Renal pelvis (tissue), 12 donors: ENCODE measurements around the gene GABPA. TPM values are rescaled to one million over a fixed set of nuclear protein-coding genes. Genes with fewer than 3 reads are reported as not detected.
A peak's percentile ranks its signal among the peaks of the same experiment; 100 is the strongest.
"Not testable (repeated sequence)": the region's sequence is repeated elsewhere in the genome, so short reads cannot be mapped to it uniquely, and the experiment has no call there.

Experiments
- DNase-seq: peaks from one replicate; pipeline ENCODE4 v3.0.0-alpha.2; 2013
- long read RNA-seq, 16 experiments: transcript quantifications; one replicate each; lab custom pipeline, GENCODE V29; 2026
- polyA plus RNA-seq, 3 donors: library from polyadenylated mRNA; unstranded; fragments of 120-200 nt; gene quantifications; one replicate each; pipeline ENCODE4 v1.2.1, GENCODE V29; 2013; ENCODE audit not compliant: insufficient read length in 3 of 3

Gene GABPA
- polyA plus RNA-seq, result 10 to 100 TPM; 37.2 to 43.4 (median 39.8) TPM
- long read RNA-seq, donor 1, full-length matches to known transcripts, result 8 of 8 reads
- long read RNA-seq, donor 1, partial matches to known transcripts, result 0 of 8 reads
- long read RNA-seq, donor 1, other reads (novel, unspliced or antisense), result 0 of 8 reads
- long read RNA-seq, donor 2, full-length matches to known transcripts, result 13 of 13 reads
- long read RNA-seq, donor 2, partial matches to known transcripts, result 0 of 13 reads
- long read RNA-seq, donor 2, other reads (novel, unspliced or antisense), result 0 of 13 reads
- long read RNA-seq, donor 3, full-length matches to known transcripts, result 8 of 8 reads
- long read RNA-seq, donor 3, partial matches to known transcripts, result 0 of 8 reads
- long read RNA-seq, donor 3, other reads (novel, unspliced or antisense), result 0 of 8 reads
- long read RNA-seq, donor 4, full-length matches to known transcripts, result 6 of 6 reads
- long read RNA-seq, donor 4, partial matches to known transcripts, result 0 of 6 reads
- long read RNA-seq, donor 4, other reads (novel, unspliced or antisense), result 0 of 6 reads
- long read RNA-seq, donor 5, full-length matches to known transcripts, result 9 of 9 reads
- long read RNA-seq, donor 5, partial matches to known transcripts, result 0 of 9 reads
- long read RNA-seq, donor 5, other reads (novel, unspliced or antisense), result 0 of 9 reads
- long read RNA-seq, donor 6, full-length matches to known transcripts, result 13 of 13 reads
- long read RNA-seq, donor 6, partial matches to known transcripts, result 0 of 13 reads
- long read RNA-seq, donor 6, other reads (novel, unspliced or antisense), result 0 of 13 reads
- long read RNA-seq, donor 7, full-length matches to known transcripts, result 16 of 16 reads
- long read RNA-seq, donor 7, partial matches to known transcripts, result 0 of 16 reads
- long read RNA-seq, donor 7, other reads (novel, unspliced or antisense), result 0 of 16 reads
- long read RNA-seq, donor 8, full-length matches to known transcripts, result 7 of 7 reads
- long read RNA-seq, donor 8, partial matches to known transcripts, result 0 of 7 reads
- long read RNA-seq, donor 8, other reads (novel, unspliced or antisense), result 0 of 7 reads
- long read RNA-seq, donor 9, full-length matches to known transcripts, result 13 of 13 reads
- long read RNA-seq, donor 9, partial matches to known transcripts, result 0 of 13 reads
- long read RNA-seq, donor 9, other reads (novel, unspliced or antisense), result 0 of 13 reads
- long read RNA-seq, donor 10, full-length matches to known transcripts, result 7 of 7 reads
- long read RNA-seq, donor 10, partial matches to known transcripts, result 0 of 7 reads
- long read RNA-seq, donor 10, other reads (novel, unspliced or antisense), result 0 of 7 reads
- long read RNA-seq, donor 11, full-length matches to known transcripts, result 6 of 6 reads
- long read RNA-seq, donor 11, partial matches to known transcripts, result 0 of 6 reads
- long read RNA-seq, donor 11, other reads (novel, unspliced or antisense), result 0 of 6 reads
- long read RNA-seq, donor 12, full-length matches to known transcripts, result 12 of 12 reads
- long read RNA-seq, donor 12, partial matches to known transcripts, result 0 of 12 reads
- long read RNA-seq, donor 12, other reads (novel, unspliced or antisense), result 0 of 12 reads
- long read RNA-seq, donor 13, full-length matches to known transcripts, result 4 of 4 reads
- long read RNA-seq, donor 13, partial matches to known transcripts, result 0 of 4 reads
- long read RNA-seq, donor 13, other reads (novel, unspliced or antisense), result 0 of 4 reads
- long read RNA-seq, donor 14, full-length matches to known transcripts, result 20 of 20 reads
- long read RNA-seq, donor 14, partial matches to known transcripts, result 0 of 20 reads
- long read RNA-seq, donor 14, other reads (novel, unspliced or antisense), result 0 of 20 reads
- long read RNA-seq, donor 15, full-length matches to known transcripts, result 10 of 10 reads
- long read RNA-seq, donor 15, partial matches to known transcripts, result 0 of 10 reads
- long read RNA-seq, donor 15, other reads (novel, unspliced or antisense), result 0 of 10 reads
- long read RNA-seq, donor 16, full-length matches to known transcripts, result 17 of 17 reads
- long read RNA-seq, donor 16, partial matches to known transcripts, result 0 of 17 reads
- long read RNA-seq, donor 16, other reads (novel, unspliced or antisense), result 0 of 17 reads

DNA sequence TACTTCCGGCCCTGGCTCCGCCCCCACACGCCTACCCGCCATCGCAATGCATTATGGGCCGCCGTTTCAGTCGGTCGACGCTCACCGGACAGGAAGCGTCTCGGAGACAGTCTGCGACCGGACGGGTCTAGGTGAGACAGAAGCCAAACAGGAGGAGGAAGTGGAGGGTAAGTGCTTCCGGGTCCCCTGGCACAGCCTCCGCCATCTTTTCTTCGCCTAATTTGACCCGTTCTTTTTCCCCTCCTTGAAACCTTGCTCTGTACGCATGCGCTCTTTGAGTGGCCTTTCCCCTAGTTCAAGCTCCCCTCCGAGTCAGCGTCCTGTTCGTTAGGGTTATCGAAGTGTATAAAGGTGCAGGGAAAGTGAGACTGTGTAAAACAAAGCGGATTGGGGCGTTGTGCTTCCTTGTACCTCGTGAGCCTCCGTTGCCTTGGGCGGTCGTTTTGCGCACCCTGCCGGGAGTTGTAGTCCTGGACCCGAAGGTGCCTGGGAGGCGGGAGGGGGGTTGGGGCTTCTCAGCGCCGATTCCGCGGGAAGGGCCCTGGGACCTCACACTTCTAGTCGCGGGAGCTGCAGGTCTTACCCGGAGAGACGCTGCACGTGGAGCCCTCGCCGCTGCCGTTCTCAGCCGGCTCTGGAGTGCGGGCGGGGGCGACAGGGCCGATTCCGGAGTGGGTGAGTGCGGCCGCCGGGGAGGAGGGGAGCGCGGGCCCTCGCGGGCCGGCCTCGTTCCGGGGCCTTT is at the start of gene GABPA, which contains the start of gene ATP5PF:
Gene GABPA (plus strand): TSS at position 69 of the 742 bp plus-strand sequence. CDS start 6,627 bp downstream, outside the sequence.
Gene ATP5PF (minus strand): TSS at position 1 of the 742 bp plus-strand sequence. CDS start 5,110 bp downstream, outside the sequence.
- DNase-seq, result peak; percentile 98

DNA sequence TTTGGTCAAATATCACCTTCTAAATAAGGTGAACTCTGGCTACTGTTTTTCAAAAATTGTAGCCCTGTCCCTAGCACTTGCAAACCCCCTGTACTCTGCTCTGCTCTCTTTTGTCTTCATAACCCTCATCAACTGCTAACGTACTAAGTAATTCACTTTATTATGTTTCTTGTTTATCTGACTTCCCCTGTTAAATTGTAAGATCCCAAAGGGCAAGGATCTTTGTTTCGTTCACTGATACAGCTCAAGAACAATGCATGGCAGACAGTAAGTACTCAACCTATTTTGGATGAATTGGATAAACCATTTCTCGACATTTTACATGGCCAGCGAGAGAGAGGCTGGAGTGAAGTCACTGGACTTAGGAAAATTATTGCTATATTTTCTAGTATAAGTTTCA is 47.0 kb upstream of the GABPA start:
- no peak for DNase-seq

DNA sequence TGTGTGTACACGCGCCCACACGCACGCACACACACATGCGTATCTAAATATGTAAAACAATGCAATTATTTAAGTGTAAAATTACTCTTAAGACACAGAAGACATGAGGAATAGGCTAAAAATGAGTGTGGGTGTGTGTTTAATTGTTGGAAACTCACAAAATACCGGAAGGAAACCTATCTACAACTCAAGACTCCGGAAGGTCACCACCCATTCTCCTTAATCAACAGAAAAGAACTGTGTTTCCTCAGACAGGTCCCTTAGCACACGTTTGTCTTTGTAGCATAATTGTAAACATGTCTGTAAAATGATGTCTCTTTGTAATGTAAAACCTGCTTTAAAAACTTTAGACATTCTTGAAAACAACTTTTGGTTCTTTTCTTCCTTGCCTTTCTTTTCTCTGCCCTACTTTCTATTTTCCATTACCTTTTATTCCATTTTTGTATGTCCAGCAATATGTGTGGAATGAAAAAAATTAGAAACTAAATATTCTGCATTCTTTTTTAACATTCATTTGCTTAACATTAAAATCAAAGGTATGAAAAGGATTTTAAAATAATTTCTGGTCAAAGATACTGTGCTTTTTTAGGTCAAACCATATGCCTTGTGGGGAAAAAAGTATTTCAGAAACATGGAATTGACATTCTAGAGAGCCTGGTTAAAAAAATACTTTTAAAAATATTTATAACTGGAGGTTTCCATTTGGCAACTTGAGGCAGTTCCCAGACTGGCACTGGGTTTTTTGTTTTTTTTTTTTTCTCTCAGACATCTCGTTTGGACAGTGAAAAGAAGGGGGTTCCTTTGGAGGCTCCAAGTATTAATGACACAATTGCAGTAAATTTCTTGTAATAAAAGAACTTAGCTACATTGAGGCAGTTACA is 46.3 kb upstream of the GABPA start:
- DNase-seq, result peak; percentile 9

DNA sequence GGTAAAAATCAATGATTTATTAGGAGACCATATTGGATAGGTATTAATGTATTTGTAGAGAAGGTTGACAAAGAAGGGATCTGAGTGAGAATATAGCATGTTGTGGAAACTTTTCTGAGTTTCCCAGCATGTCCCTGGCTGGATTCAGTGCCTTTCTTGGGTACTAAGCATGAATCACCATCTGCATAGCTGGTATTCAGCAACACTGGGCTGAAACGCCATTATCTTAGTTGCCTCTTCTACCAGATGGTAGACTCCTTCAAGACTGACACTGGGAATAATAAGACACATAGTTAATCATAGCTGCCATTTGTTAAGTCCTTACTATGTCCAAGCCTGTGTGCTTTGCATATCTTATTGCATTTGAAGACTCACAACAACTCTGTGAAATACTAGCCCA is 45.5 kb upstream of the GABPA start:
- no peak for DNase-seq

DNA sequence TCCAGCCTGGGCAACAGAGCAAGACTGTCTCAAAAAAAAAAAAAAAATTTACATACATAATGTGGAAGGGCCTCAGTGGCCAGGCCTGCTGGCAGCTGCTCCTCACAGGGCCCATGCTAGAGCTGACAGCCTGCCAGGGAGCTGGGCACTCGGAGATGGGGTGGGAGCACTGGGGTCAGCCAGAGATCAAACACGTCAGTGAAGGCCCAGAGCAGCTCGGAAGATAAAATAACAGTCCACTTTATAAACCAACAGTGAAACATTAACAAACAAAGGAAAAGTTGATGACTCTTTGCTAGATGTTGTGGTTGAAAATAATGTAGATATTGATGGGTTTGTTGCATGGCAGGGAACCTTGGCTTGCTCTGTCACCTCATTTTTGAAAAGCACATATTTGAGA is 42.8 kb upstream of the GABPA start:
- no peak for DNase-seq

DNA sequence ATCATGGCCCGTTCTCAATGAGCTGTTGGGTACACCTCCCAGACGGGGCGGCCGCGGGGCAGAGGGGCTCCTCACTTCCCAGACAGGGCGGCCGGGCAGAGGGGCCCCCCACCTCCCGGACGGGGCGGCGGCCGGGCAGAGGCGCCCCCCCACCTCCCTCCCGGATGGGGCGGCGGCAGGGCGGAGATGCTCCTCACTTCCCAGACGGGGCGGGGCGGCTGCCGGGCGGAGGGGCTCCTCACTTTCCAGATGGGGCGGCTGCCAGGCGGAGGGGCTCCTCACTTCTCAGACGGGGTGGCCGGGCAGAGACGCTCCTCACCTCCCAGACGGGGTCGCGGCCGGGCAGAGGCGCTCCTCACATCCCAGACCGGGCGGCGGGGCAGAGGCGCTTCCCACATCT is 39.3 kb upstream of the GABPA start:
- not testable (repeated sequence) for DNase-seq

DNA sequence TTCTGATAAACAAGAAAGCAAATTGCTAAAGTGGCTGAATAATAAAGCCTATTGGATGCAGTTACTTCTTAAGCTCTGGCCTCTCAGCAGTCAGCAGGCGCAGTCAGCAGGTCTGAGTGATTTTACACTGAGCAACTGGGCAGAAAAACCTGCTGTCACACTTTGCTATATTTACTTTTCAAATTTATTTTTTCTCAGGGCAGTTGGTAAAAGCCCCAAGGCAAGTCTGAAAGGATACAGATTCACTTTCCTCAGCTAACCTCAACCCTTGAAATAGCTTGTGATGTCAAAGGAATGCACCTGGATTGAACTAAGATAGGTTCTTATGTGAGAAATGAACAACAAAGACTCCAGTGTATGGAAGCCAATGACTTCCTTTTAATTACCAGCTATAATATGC is 34.0 kb upstream of the GABPA start:
- no peak for DNase-seq

DNA sequence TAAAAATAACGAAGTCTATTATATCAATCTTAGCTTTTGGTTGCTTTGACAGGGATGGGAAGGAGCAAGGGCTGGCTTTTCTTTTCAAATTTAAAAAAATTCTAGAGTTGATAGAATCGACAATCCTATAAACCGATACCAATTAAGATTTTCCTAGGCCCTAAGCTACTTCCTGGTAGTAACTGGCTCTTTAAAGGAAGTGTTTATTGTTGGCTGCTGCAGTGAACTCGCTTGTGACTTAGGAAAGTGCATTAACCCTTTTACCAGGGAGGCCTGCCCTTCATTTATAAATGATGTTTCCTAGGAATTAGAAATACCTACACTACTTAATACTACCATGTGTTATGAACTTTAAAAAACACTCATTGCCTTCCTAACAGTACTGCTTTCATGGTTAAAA is 33.2 kb upstream of the GABPA start:
- DNase-seq, result no peak

DNA sequence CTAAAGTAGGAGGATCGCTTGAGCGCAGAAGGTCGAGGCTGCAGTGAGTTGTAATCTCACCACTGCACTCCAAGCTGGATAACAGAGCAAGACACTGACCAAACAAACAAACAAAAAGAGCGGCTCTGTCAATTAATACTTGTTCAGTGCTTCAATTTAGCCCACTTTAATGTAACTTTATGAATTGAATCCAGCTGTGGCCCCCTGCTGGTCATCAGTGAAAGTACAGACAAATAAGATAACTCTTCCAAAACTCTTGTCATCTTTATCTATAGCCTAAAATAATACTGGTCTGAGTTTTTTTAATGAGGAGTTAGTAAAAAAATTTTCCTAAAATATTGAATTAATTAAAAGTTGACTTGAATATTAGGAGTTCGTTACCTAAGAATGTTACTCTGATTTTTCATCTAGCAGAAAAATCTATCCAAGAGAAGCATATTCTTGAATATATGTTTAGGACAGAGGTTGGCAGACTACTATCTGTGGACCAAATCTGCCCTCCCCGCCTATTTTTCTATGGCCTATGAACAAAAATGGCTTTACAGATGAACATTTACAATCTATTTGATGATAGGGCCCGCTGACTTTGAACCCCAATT is 26.2 kb upstream of the GABPA start:
- peak; percentile 15 for DNase-seq

DNA sequence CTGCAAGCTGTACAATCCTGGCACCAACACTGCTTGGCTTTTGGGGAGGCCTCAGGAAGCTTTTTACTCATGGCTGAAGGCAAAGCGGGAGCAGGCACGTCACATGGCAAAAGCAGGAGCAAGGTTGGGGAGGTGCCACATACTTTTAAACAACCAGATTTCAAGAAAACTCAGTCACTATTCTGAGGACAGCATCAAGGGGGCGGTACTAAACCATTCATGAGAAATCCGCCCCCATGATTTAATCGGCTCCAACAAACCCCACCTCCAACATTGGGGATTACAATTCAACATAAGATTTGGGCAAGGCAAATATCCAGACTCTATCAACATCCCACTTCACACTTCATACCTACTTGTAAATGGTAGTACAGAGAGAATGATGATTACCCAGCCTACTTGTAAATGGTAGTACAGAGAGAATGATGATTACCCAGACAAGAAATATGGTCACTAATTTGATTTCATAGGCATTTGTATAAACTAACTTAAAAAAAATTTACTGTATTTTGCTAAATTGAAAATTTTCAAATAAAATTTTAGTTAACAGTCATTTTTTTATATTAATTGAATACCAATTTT is 25.0 kb upstream of the GABPA start:
- DNase-seq, result no peak

DNA sequence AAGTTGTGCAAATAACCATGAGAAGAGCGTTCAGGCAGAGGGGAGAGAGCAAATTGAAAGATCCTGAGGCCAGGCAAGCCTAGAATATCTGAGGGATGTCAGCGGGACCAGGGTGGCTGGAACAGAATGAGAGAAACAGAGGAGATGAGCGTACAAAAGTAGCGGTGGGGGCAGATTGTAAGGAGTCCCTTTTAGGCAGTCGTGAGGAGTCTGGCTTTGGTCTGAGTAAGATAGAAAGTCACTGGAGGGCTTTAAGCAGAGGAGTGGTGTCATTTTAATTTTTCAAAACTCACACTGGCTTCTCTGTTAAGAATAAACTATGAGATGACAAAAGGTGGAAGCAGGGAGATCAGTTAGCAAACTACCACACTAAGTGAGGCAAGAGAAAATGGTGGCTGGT is 24.2 kb upstream of the GABPA start:
- no peak for DNase-seq

DNA sequence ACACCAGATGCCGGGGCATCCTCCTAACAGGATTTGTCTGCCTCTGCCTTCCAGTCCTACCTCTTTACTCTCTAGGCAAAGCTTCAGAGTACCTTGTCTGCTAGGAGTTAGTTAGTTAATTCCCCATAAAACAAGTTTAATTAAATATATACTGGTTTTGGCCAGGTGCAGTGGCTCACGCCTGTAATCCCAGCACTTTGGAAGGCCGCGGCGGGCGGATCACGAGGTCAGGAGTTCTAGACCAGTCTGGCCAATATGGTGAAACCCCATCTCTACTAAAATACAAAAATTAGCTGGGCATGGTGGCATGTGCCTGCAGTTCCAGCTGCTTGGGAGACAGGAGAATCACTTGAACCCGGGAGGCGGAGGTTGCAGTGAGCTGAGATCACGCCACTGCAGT is 20.7 kb upstream of the GABPA start:
- DNase-seq, result not testable (repeated sequence)

DNA sequence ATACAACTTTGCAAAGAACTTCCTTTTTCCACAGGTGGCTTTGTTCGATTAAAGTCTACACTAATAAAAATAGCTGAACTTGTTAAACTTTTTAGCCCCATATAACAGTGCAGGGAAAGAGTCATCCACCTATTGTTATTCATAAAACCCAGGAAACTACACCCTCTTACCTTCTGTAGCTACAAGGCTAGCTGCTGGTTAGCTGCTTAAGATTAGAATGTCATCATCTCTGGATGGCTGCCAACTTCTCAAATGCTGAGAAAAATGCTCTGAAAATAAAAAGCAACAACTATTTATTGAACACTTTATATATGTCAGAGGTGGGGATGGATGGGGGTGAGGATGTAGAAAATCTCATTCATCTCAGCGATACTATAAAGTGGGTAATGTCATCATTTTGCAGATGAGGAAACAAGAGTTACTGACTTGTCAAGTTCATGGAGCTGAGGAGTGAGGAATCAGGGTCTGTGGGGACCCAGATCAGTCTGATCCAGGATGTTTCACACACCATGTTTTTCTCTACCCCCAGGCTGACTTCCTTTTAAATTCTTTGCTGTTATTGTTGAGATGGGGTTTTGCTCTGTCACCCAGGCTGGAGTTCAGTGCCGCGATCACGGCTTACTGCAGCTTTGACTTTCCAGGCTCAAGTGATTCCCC is 17.2 kb upstream of the GABPA start:
- DNase-seq, result no peak

DNA sequence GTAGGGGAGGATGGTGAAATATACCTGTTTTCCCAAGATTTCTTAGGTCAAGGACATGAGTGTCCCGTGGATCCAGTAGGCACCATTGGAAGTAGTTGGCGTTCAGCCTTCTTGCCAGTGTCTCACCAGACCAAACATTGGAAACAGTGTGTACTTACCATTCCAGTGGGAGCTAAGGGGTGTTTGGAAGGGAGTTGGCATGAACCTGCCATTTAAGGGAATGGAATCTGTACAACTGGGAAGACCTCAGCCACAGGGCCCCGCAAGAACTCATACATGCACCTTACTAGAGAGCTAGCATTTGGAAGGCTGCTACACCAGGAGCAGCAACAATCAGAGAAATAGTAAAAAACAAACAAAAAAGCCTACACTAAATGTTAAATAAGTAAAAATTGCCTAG is 12.8 kb upstream of the GABPA start:
- no peak for DNase-seq

DNA sequence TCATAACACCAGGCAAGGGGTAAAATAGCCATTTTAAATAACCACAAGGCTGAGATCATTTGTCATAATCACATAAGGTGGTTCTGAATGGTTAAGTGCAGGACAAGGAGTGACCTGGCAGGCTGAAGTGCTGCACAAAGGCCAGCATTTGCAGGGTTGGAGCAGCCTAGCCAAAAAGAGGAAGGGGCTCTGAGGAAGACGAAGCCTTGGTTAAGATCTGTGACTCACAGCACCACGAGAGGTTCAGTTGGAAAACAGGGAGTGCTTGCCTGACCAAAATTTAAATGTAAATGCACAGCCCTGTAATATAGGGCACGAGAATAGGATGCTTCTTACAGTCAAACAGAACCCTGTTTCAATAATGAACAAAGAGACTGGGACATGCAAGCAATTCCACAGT is 12.1 kb upstream of the GABPA start:
- DNase-seq, result no peak

DNA sequence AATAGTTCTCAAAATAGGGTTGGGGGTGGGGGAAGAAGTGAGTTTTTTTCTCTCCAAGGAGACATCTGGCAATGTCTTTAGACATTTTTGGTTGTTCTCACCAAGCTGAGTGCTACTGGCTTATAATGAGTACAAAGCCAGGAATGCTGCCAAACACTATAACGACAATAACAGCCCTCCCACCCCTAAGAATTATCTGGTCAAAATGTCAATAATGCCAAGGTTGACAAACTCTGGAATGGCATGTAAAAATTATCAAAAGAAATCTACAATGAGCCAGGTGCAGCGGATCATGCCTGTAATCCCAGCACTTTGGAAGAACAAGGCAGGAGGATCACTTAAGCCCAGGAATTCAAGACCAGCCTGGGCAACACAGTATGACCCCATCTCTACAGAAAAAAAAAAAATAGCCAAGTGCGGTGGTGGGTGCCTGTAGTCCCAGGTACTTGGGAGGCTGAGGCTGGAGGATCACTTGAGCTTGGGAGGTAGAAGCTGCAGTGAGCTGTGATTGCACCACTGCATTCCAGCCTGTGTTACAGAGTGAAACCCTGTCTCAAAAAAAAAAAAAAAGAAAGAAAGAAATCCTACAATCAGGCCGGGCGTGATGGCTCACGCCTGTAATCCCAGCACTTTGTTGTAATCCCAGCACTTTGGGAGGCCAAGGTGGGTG is 2.5 kb upstream of the GABPA start:
- no peak for DNase-seq
